DOHH2 (cell line): ENCODE data around the gene PRDM5.

Experiments used
- CTCF ChIP-seq: fragments of 200-600 bp; sonication (generic); IDR thresholded peaks from one replicate; pipeline ENCODE4 v1.5.1; 2014; ENCODE audit warnings: antibody characterized with exemption, mild to moderate bottlenecking, low read depth, low read length; ENCODE audit not compliant: poor library complexity, severe bottlenecking
- EZH2phosphoT487 ChIP-seq: fragments of 200-600 bp; sonication (generic); IDR thresholded peaks from 2 replicates; pipeline ENCODE4 v1.6.1; 2017; ENCODE audit warnings: borderline replicate concordance, mild to moderate bottlenecking, antibody characterized with exemption, low read length, moderate library complexity, mixed read lengths

- TF ChIP-seq CTCF: no peak
- TF ChIP-seq EZH2phosphoT487: no peak
Observed at GRCh38 chr4:120897981-120898719, 24.4 kb downstream of the PRDM5 start.
